HEK293 (cell line): ENCODE data around the gene PLB1.

Experiments
- CTCF ChIA-PET: fragments of 350-600 bp; formaldehyde crosslinking; extraction: SDS; loops from one replicate; lab custom pipeline; 2021; ENCODE audit warnings: antibody characterized with exemption; lab: Yijun Ruan, JAX
- POLR2A ChIA-PET: fragments of 300-600 bp; formaldehyde crosslinking; extraction: SDS; loops from one replicate; lab custom pipeline; 2020; ENCODE audit warnings: antibody characterized with exemption, inconsistent platforms; lab: Yijun Ruan, JAX
- H3K27ac ChIP-seq: fragments of 200-500 bp; sonication (Bioruptor generic); 2 replicates; pipeline ENCODE4 v1.5.1; 2014; ENCODE audit warnings: low read depth, low read length, control low read depth, inconsistent platforms; ENCODE audit errors: extremely low read depth
- H3K36me3 ChIP-seq, 2 experiments: fragments of 200-500 bp in 1 of 2; sonication (Bioruptor generic) in 1 of 2; 1 replicate in 1 of 2; 2 replicates in 1 of 2; pipeline ENCODE4 v1.5.1; 2014 to 2017; ENCODE audit warnings: inconsistent platforms in 2 of 2, low read length in 2 of 2; ENCODE audit not compliant: control insufficient read depth in 2 of 2, insufficient read depth in 1 of 2
- H3K4me1 ChIP-seq: fragments of 200-500 bp; sonication (Bioruptor generic); 2 replicates; pipeline ENCODE4 v1.5.1; 2014; ENCODE audit warnings: mild to moderate bottlenecking, low read length, inconsistent platforms; ENCODE audit not compliant: control insufficient read depth, insufficient read depth
- H3K4me3 ChIP-seq: 2 replicates; pipeline ENCODE4 v1.5.1; 2011; ENCODE audit warnings: low read depth, mild to moderate bottlenecking, control low read depth, low read length, moderate library complexity
- H3K9me3 ChIP-seq: fragments of 200-500 bp; sonication (Bioruptor generic); 2 replicates; pipeline ENCODE4 v1.5.1; 2014; ENCODE audit warnings: low read depth, low read length, inconsistent platforms; ENCODE audit not compliant: control insufficient read depth, insufficient read depth
- GLI4 ChIP-seq: fragments of 450-650 bp; formaldehyde crosslinking; IDR thresholded peaks from 2 replicates; pipeline ENCODE4 v1.5.1; 2016; ENCODE audit warnings: missing biosample characterization, missing genetic modification characterization
- HOXC10 ChIP-seq: sonication (generic); formaldehyde crosslinking; IDR thresholded peaks from 2 replicates; pipeline ENCODE4 v1.8.1; 2023; ENCODE audit warnings: mild to moderate bottlenecking, missing genetic modification reagents
- KLF8 ChIP-seq: fragments of 450-650 bp; formaldehyde crosslinking; IDR thresholded peaks from 2 replicates; pipeline ENCODE4 v1.5.1; 2016; ENCODE audit warnings: missing biosample characterization, missing genetic modification characterization
- MYNN ChIP-seq: fragments of 450-650 bp; formaldehyde crosslinking; IDR thresholded peaks from 2 replicates; pipeline ENCODE4 v1.5.1; 2016; ENCODE audit warnings: missing biosample characterization, missing genetic modification characterization, borderline replicate concordance
- SP2 ChIP-seq: fragments of 450-650 bp; formaldehyde crosslinking; IDR thresholded peaks from 2 replicates; pipeline ENCODE4 v1.5.1; 2016; ENCODE audit warnings: missing biosample characterization, missing genetic modification characterization
- ZNF10 ChIP-seq: fragments of 450-650 bp; formaldehyde crosslinking; IDR thresholded peaks from 2 replicates; pipeline ENCODE4 v1.5.1; 2017; ENCODE audit warnings: missing biosample characterization, missing genetic modification characterization
- ZNF133 ChIP-seq: fragments of 450-650 bp; formaldehyde crosslinking; IDR thresholded peaks from 2 replicates; pipeline ENCODE4 v1.5.1; 2016; ENCODE audit warnings: missing biosample characterization, missing genetic modification characterization
- ZNF174 ChIP-seq: fragments of 450-650 bp; formaldehyde crosslinking; IDR thresholded peaks from 2 replicates; pipeline ENCODE4 v1.5.0; 2017; ENCODE audit warnings: missing biosample characterization, mild to moderate bottlenecking, missing genetic modification characterization
- ZNF184 ChIP-seq: fragments of 450-650 bp; IDR thresholded peaks from 2 replicates; pipeline ENCODE4 v1.5.1; 2018; ENCODE audit warnings: missing biosample characterization, mild to moderate bottlenecking, missing genetic modification characterization
- ZNF221 ChIP-seq: fragments of 450-650 bp; formaldehyde crosslinking; IDR thresholded peaks from 2 replicates; pipeline ENCODE4 v1.5.1; 2017; ENCODE audit warnings: missing biosample characterization, missing genetic modification characterization, borderline replicate concordance
- ZNF24 ChIP-seq: fragments of 450-650 bp; formaldehyde crosslinking; IDR thresholded peaks from 2 replicates; pipeline ENCODE4 v1.5.1; 2016; ENCODE audit warnings: missing biosample characterization, missing genetic modification characterization
- ZNF274 ChIP-seq, 2 experiments: fragments of 200-500 bp in 1 of 2; fragments of 450-650 bp in 1 of 2; sonication (Bioruptor generic) in 1 of 2; formaldehyde crosslinking in 1 of 2; IDR thresholded peaks; 2 replicates each; pipeline versions ENCODE4 v1.5.1 to v1.6.1; 2014 to 2016; ENCODE audit warnings: borderline replicate concordance in 1 of 2, inconsistent platforms in 1 of 2, low read length in 1 of 2, missing biosample characterization in 1 of 2, missing genetic modification characterization in 1 of 2
- ZNF341 ChIP-seq: fragments of 450-650 bp; formaldehyde crosslinking; IDR thresholded peaks from 2 replicates; pipeline ENCODE4; 2016; ENCODE audit warnings: low read depth, missing biosample characterization, missing genetic modification characterization
- ZNF555 ChIP-seq: fragments of 450-650 bp; formaldehyde crosslinking; conservative IDR thresholded peaks from 2 replicates; pipeline ENCODE4 v1.5.1; 2017; ENCODE audit warnings: missing biosample characterization, mild to moderate bottlenecking, missing genetic modification characterization, inconsistent platforms
- ZNF560 ChIP-seq: fragments of 450-650 bp; formaldehyde crosslinking; IDR thresholded peaks from 2 replicates; pipeline ENCODE4 v1.5.1; 2017; ENCODE audit warnings: missing biosample characterization, missing genetic modification characterization, borderline replicate concordance
- ZNF561 ChIP-seq: fragments of 450-650 bp; IDR thresholded peaks from 2 replicates; pipeline ENCODE4 v1.5.1; 2018; ENCODE audit warnings: missing biosample characterization, missing genetic modification characterization, borderline replicate concordance
- ZNF621 ChIP-seq: fragments of 450-650 bp; formaldehyde crosslinking; IDR thresholded peaks from 2 replicates; pipeline ENCODE4 v1.5.1; 2017; ENCODE audit warnings: missing biosample characterization, missing genetic modification characterization
- ZNF658 ChIP-seq: fragments of 450-650 bp; formaldehyde crosslinking; IDR thresholded peaks from 2 replicates; pipeline ENCODE4; 2016; ENCODE audit warnings: missing biosample characterization, missing genetic modification characterization
- ZNF776 ChIP-seq: fragments of 450-650 bp; formaldehyde crosslinking; IDR thresholded peaks from 2 replicates; pipeline ENCODE4 v1.5.0; 2017; ENCODE audit warnings: missing biosample characterization, missing genetic modification characterization, borderline replicate concordance
- ZNF791 ChIP-seq: fragments of 450-650 bp; formaldehyde crosslinking; IDR thresholded peaks from 2 replicates; pipeline ENCODE4 v1.5.1; 2016; ENCODE audit warnings: missing biosample characterization, missing genetic modification characterization
- ZNF792 ChIP-seq: fragments of 450-650 bp; formaldehyde crosslinking; IDR thresholded peaks from 2 replicates; pipeline ENCODE4 v1.5.1; 2016; ENCODE audit warnings: missing biosample characterization, missing genetic modification characterization
- ZSCAN16 ChIP-seq: fragments of 450-650 bp; formaldehyde crosslinking; IDR thresholded peaks from 2 replicates; pipeline ENCODE4 v1.5.1; 2016; ENCODE audit warnings: missing biosample characterization, missing genetic modification characterization
- TF ChIP-seq, protein P1 (sequence below): fragments of 450-650 bp; formaldehyde crosslinking; IDR thresholded peaks from 2 replicates; pipeline ENCODE4 v1.5.1; 2017; ENCODE audit warnings: missing biosample characterization, missing genetic modification characterization
- TF ChIP-seq, protein P2 (sequence below): sonication (generic); formaldehyde crosslinking; IDR thresholded peaks from 2 replicates; pipeline ENCODE4 v1.8.1; 2022; ENCODE audit warnings: mild to moderate bottlenecking, moderate library complexity, missing genetic modification reagents
- TF ChIP-seq, protein P3 (sequence below): fragments of 450-650 bp; formaldehyde crosslinking; IDR thresholded peaks from 2 replicates; pipeline ENCODE4 v1.5.1; 2016; ENCODE audit warnings: missing biosample characterization, missing genetic modification characterization
- TF ChIP-seq, protein P4 (sequence below): fragments of 450-650 bp; formaldehyde crosslinking; IDR thresholded peaks from 2 replicates; pipeline ENCODE4 v1.5.1; 2016; ENCODE audit warnings: missing biosample characterization, missing genetic modification characterization
- TF ChIP-seq, protein P5 (sequence below): fragments of 450-650 bp; formaldehyde crosslinking; IDR thresholded peaks from 2 replicates; pipeline ENCODE4 v1.5.1; 2016; ENCODE audit warnings: missing biosample characterization, missing genetic modification characterization
- TF ChIP-seq, protein P6 (sequence below): fragments of 450-650 bp; formaldehyde crosslinking; IDR thresholded peaks from 2 replicates; pipeline ENCODE4 v1.5.1; 2016; ENCODE audit warnings: missing biosample characterization, missing genetic modification characterization

Gene PLB1

DNA sequence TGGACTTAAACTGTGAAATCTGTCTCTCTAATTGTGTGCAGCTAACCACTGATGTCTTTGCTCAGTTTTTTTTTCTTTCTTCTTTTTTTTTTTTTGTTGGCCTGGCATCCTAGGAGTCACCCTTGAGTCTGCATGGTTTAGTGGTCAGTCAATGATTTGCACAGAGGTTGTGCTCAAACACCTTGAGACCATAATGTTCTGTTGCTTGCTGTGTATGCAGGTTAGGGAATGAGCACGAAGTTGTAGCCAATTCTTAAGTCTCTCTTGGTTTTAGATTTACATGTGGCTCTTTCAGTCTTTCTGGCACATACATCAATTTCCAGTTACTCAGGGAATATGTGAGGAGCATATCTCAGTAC lies 16.7 kb downstream of the PLB1 start:
- H3K36me3 ChIP-seq: no peaks in the 10 kb centered on the region
- TF ChIP-seq ZNF184 (no peak), ZNF274 (IDR thresholded peaks at IDR 0.05; ENCODE audit: low read length) (no peak), ZNF274 (tag by site-specific recombination; IDR thresholded peaks at IDR 0.05; ENCODE audit: borderline replicate concordance) (no peak), ZNF133 (tag by site-specific recombination) (no peak), KLF8 (no peak), ZNF776 (tag by site-specific recombination) (no peak), SP2 (tag by site-specific recombination) (no peak), ZNF341 (tag by site-specific recombination) (no peak), ZNF174 (no peak), MYNN (tag by site-specific recombination) (no peak), ZSCAN16 (tag by site-specific recombination) (no peak)
- TF ChIP-seq, protein P1, sequence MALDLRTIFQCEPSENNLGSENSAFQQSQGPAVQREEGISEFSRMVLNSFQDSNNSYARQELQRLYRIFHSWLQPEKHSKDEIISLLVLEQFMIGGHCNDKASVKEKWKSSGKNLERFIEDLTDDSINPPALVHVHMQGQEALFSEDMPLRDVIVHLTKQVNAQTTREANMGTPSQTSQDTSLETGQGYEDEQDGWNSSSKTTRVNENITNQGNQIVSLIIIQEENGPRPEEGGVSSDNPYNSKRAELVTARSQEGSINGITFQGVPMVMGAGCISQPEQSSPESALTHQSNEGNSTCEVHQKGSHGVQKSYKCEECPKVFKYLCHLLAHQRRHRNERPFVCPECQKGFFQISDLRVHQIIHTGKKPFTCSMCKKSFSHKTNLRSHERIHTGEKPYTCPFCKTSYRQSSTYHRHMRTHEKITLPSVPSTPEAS (tag by site-specific recombination): no peak
- TF ChIP-seq, protein P2, sequence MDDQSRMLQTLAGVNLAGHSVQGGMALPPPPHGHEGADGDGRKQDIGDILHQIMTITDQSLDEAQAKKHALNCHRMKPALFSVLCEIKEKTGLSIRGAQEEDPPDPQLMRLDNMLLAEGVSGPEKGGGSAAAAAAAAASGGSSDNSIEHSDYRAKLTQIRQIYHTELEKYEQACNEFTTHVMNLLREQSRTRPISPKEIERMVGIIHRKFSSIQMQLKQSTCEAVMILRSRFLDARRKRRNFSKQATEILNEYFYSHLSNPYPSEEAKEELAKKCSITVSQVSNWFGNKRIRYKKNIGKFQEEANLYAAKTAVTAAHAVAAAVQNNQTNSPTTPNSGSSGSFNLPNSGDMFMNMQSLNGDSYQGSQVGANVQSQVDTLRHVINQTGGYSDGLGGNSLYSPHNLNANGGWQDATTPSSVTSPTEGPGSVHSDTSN (CRISPR knock-in tag): no peak
- no peaks in the 10 kb centered on the region; the same call in 1 of the 2 replicates for H3K9me3 ChIP-seq
- ChIA-PET POLR2A (interaction anchor here (0.6 kb wide), 1 partner anchor 12 kb away, joined by 3 read pairs; no protein-coding TSS in a partner anchor), CTCF (interaction anchor here (0.8 kb wide), 2 partner anchors 20 to 57 kb away, joined by 3 read pairs; no protein-coding TSS in a partner anchor)
- H3K27ac ChIP-seq: no peak overlapping the region
- no peak overlapping the region for H3K4me3 ChIP-seq
- H3K4me1 ChIP-seq: no peaks in the 10 kb centered on the region

DNA sequence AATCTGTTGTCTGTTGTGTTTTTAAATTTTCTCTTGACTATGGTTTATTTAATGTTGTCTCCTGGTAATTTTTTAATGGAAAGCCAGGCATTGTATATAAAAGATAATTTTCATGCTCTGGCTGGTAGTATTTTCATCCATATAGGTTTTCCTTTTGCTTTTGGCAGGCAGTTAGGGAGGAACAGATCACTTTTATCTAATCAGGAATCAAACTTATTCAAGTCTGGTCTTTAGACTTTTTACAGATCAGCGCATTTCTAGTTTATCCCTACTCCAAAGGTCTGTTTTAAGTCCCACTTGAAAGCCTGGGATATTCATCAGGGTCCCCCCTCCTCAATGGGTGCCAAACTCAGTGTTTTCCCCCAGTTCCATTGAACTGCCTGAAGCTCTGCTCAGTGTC lies 17.2 kb downstream of the PLB1 start:
- ChIA-PET CTCF (interaction anchor here (0.8 kb wide), 1 partner anchor 21 kb away, joined by 3 read pairs; no protein-coding TSS in a partner anchor), POLR2A (no interaction called here)
- no peaks in the 10 kb centered on the region; the same call in 1 of the 2 replicates for H3K9me3 ChIP-seq
- TF ChIP-seq, protein P3, sequence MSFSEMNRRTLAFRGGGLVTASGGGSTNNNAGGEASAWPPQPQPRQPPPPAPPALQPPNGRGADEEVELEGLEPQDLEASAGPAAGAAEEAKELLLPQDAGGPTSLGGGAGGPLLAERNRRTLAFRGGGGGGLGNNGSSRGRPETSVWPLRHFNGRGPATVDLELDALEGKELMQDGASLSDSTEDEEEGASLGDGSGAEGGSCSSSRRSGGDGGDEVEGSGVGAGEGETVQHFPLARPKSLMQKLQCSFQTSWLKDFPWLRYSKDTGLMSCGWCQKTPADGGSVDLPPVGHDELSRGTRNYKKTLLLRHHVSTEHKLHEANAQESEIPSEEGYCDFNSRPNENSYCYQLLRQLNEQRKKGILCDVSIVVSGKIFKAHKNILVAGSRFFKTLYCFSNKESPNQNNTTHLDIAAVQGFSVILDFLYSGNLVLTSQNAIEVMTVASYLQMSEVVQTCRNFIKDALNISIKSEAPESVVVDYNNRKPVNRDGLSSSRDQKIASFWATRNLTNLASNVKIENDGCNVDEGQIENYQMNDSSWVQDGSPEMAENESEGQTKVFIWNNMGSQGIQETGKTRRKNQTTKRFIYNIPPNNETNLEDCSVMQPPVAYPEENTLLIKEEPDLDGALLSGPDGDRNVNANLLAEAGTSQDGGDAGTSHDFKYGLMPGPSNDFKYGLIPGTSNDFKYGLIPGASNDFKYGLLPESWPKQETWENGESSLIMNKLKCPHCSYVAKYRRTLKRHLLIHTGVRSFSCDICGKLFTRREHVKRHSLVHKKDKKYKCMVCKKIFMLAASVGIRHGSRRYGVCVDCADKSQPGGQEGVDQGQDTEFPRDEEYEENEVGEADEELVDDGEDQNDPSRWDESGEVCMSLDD (tag by site-specific recombination): no peak
- no peak for TF ChIP-seq ZNF658 (tag by site-specific recombination)
- TF ChIP-seq GLI4: no peak
- TF ChIP-seq, protein P4, sequence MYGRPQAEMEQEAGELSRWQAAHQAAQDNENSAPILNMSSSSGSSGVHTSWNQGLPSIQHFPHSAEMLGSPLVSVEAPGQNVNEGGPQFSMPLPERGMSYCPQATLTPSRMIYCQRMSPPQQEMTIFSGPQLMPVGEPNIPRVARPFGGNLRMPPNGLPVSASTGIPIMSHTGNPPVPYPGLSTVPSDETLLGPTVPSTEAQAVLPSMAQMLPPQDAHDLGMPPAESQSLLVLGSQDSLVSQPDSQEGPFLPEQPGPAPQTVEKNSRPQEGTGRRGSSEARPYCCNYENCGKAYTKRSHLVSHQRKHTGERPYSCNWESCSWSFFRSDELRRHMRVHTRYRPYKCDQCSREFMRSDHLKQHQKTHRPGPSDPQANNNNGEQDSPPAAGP (tag by site-specific recombination): no peak
- TF ChIP-seq ZNF561 (tag by site-specific recombination): no peak
- no peak for TF ChIP-seq ZNF555 (tag by site-specific recombination)
- no peak for TF ChIP-seq ZNF10 (tag by site-specific recombination)
- TF ChIP-seq MYNN (tag by site-specific recombination): no peak
- TF ChIP-seq, protein P5, sequence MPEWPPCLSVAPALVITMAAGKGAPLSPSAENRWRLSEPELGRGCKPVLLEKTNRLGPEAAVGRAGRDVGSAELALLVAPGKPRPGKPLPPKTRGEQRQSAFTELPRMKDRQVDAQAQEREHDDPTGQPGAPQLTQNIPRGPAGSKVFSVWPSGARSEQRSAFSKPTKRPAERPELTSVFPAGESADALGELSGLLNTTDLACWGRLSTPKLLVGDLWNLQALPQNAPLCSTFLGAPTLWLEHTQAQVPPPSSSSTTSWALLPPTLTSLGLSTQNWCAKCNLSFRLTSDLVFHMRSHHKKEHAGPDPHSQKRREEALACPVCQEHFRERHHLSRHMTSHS: no peak
- no peak for TF ChIP-seq ZNF24
- TF ChIP-seq, protein P6, sequence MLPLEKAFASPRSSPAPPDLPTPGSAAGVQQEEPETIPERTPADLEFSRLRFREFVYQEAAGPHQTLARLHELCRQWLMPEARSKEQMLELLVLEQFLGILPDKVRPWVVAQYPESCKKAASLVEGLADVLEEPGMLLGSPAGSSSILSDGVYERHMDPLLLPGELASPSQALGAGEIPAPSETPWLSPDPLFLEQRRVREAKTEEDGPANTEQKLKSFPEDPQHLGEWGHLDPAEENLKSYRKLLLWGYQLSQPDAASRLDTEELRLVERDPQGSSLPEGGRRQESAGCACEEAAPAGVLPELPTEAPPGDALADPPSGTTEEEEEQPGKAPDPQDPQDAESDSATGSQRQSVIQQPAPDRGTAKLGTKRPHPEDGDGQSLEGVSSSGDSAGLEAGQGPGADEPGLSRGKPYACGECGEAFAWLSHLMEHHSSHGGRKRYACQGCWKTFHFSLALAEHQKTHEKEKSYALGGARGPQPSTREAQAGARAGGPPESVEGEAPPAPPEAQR (tag by site-specific recombination): no peak
- TF ChIP-seq ZNF792 (tag by site-specific recombination): no peak
- TF ChIP-seq ZNF621 (tag by site-specific recombination): no peak
- TF ChIP-seq ZNF791 (tag by site-specific recombination): no peak
- TF ChIP-seq ZNF221 (tag by site-specific recombination): no peak
- no peak for TF ChIP-seq ZNF560 (tag by site-specific recombination)
- TF ChIP-seq HOXC10 (CRISPR knock-in tag): no peak

More for the DNA sequence above, 17.2 kb downstream of the PLB1 start:
- no peaks in the 10 kb centered on the region for H3K4me1 ChIP-seq
- H3K4me3 ChIP-seq: no peak overlapping the region
- no peaks in the 10 kb centered on the region for H3K36me3 ChIP-seq
- no peak overlapping the region for H3K27ac ChIP-seq
